Urinary bladder (tissue), 4 donors: ENCODE measurements around the gene LDHB. TPM values are rescaled to one million over a fixed set of nuclear protein-coding genes. Genes with fewer than 3 reads are reported as not detected.

Experiments
- DNase-seq: peaks from one replicate; pipeline ENCODE4 v3.0.0-alpha.2; 2015; ENCODE audit errors: extremely low spot score
- H3K27ac ChIP-seq: one replicate; pipeline ENCODE4 v1.5.1; 2013; ENCODE audit warnings: low read depth, mild to moderate bottlenecking, moderate library complexity
- H3K36me3 ChIP-seq: one replicate; pipeline ENCODE4 v1.6.1; 2013; ENCODE audit warnings: mild to moderate bottlenecking, moderate library complexity; ENCODE audit not compliant: insufficient read depth
- H3K4me1 ChIP-seq: one replicate; pipeline ENCODE4 v1.6.1; 2013; ENCODE audit warnings: mild to moderate bottlenecking, moderate library complexity; ENCODE audit not compliant: insufficient read depth
- H3K4me3 ChIP-seq: one replicate; pipeline ENCODE4 v1.5.1; 2013; ENCODE audit warnings: low read depth, low read length
- WGBS: extraction: QIAGEN DNeasy Blood & Tissue Kit; methylation state at CpG from one replicate; pipeline ENCODE4 v1.1.7; 2013; 5-methylcytosine and 5-hydroxymethylcytosine counted together
- polyA plus RNA-seq: library from polyadenylated mRNA; stranded (reverse); fragments of 200-250 nt; gene quantifications from one replicate; pipeline ENCODE4 v1.2.3, GENCODE V29; 2013
- total RNA-seq: library from RNA; depleted of rRNA; stranded (reverse); fragments of >200 nt; gene quantifications from one replicate; pipeline ENCODE4 v1.2.3, GENCODE V29; 2014
- donor health status: healthy with polysubstance abuse.
- donor health status: healthy.

LDHB gene
- total RNA-seq (356 TPM), polyA plus RNA-seq (465 TPM)

DNA sequence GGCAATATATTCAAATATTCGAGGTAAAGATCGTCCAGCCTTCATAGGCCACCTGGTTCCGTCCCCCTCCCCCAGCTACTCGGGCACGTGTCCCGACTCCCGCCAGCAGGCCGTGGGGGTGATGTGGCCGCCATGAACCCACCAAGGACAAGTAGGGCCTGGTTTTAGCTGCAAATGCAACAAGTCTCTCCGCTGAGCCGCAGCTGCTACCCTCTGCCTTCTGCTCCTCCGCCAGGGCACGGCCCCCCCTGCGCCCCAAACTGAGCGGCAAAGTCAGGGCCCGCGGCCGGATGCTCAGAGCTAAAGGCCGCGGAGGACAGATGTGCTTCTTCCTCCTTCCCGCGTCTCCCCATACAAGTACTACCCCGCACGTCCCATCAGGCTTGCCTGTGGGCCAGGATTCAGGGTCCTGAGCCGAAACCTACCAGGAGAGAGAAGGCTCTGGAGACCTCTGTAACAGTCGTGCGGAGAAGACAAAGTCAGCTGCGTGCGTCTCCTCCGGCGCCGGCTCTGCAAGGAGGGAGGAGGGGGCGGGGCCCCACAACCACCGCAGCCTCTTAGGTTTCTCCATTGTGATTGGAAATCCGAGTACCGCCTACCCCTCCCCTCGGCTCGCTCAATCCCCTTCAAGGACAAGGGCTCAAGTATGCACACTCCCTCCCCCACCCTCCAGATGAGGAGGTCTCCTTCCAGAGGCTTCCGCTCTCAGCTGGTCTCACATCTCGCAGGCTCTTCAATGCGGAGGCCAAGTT lies at the start of gene LDHB:
TSS of gene LDHB (minus strand) at position 517 of the 752 bp plus-strand sequence. CDS start 3,171 bp downstream, outside the sequence.
- Histone ChIP-seq H3K36me3 (no peaks in the 10 kb centered on the region), H3K4me1 (no peaks in the 10 kb centered on the region), H3K27ac (peak within 1 kb of the TSS; percentile 76), H3K4me3 (peak within 1 kb of the TSS; percentile 63)
- DNase-seq = peak; percentile 93
- WGBS = under 1% methylated on average over 41 of the region's 41 CpGs

DNA sequence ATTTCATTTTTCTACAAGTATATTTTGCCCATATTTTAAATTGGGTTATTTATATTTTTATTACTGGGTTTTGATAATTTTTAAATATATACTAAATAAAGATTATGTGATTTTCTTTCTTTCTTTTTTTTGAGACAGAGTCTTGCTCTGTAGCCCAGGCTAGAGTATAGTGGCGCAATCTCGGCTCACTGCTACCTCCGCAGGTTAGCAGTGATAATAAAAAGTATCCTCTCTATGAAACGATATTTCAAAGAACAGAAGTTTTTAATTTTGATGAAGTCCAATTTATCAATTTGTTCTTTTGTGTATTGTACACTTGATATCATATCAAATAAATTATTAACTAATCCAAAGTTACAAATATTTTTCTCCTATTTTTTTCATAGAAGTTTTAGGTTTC lies 47.2 kb upstream of the LDHB start:
- DNase-seq = no peak
- 94% methylated on average over 4 of the region's 4 CpGs for WGBS
- no peak overlapping the region for H3K27ac ChIP-seq
- no peaks in the 10 kb centered on the region for H3K36me3 ChIP-seq
- no peaks in the 10 kb centered on the region for H3K4me1 ChIP-seq
- H3K4me3 ChIP-seq = no peak overlapping the region

DNA sequence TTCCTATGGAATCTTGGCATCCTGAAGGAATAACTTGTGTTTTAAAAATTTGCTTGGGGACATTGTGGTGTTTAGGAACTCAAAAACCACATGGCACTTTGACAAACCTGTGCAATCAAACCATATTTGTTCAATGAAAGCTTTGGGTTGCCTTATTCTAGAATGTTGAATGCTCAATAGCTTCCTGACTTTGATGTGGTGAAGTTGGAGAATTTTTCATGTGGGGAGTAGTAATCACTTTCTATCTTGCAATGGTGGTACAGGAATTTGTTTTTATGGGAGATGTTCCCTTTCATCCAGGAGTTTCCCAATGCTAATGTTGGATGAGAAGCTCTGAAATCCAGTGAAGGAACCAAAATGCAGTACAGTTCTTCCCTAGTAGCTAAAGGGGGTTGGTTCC lies 42.2 kb upstream of the LDHB start:
- Histone ChIP-seq H3K4me3 (no peak overlapping the region), H3K36me3 (no peaks in the 10 kb centered on the region), H3K27ac (no peak overlapping the region), H3K4me1 (no peaks in the 10 kb centered on the region)
- DNase-seq = no peak

DNA sequence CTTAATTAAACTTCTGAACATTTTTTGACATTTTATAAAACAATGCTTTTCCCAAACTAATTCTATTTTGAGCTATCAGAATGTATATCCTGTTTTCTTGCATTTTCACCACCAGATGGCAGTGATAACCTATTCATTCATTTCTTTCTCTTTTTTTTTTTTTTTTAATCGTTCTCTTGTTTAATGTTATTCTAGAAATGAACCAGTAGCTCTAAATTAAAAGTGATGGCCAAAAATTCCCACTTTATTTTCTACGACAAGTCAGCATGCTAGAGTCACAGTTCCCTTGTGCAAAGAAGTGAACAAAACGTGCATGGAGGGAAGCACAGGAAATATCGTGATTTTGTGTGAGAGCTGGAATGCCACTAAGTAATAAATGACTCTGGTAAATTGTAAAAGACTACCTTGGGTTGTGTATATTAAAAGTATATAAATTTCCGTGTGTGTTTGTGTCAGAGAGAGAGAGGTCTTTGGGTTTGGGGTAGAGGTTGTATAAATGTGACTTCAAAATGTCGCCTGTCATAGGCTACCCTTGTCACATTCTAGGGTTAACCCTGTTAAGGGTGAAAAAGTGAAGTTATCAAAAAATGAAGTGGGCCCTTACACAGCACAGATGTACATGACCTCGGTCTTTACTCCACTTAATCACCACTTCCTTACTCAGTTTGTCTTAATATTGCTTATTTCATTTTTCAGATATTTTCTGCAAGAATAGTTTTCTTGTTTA lies 40.4 kb upstream of the LDHB start:
- DNase-seq = no peak
- Histone ChIP-seq H3K36me3 (no peaks in the 10 kb centered on the region), H3K27ac (no peak overlapping the region), H3K4me1 (no peaks in the 10 kb centered on the region), H3K4me3 (no peak overlapping the region)
- 17% methylated on average over 7 of the region's 7 CpGs for WGBS

DNA sequence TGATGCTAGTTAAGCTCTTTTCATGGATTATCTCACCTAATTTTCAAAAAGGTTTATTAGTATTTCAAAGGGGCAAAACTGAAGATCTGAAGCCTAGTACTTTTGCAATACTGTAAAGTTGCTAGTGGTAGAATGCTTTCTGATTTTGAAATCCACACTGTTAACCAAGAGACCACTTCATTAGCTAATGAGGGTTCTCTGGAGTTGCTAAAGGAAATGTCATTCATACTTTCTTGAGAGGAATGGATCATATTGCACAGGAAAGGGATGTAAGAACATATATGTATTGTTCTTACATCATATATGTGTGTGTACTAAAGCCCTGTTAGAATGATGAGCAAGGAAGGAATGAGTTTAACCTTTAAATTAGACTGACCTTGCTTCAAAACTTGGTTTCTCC lies 39.0 kb upstream of the LDHB start:
- no peaks in the 10 kb centered on the region for H3K36me3 ChIP-seq
- DNase-seq = no peak
- no peak overlapping the region for H3K4me3 ChIP-seq
- H3K27ac ChIP-seq = no peak overlapping the region
- no peaks in the 10 kb centered on the region for H3K4me1 ChIP-seq

DNA sequence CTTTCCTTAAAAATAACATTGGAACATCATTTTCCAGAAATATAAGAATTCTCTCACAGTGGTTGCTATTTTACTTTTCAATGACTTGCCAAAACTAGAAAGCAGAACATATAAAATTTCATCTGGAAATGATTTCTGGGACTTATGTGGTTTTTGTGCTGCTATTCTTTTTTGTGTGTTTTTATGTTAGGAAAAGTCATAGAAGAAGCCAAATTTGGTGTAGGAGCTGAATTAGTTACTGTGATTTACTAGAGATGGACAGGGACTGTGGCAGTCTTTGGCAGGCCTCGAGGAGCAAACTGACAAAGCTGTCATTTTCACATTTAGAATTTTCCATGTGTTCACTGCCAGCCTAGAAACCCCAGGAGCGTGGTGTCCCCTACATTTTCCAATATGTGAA lies 38.3 kb upstream of the LDHB start:
- Histone ChIP-seq H3K27ac (no peak overlapping the region), H3K4me3 (no peak overlapping the region), H3K4me1 (no peaks in the 10 kb centered on the region), H3K36me3 (no peaks in the 10 kb centered on the region)
- DNase-seq = no peak
- WGBS = 62% methylated on average over 2 of the region's 2 CpGs

DNA sequence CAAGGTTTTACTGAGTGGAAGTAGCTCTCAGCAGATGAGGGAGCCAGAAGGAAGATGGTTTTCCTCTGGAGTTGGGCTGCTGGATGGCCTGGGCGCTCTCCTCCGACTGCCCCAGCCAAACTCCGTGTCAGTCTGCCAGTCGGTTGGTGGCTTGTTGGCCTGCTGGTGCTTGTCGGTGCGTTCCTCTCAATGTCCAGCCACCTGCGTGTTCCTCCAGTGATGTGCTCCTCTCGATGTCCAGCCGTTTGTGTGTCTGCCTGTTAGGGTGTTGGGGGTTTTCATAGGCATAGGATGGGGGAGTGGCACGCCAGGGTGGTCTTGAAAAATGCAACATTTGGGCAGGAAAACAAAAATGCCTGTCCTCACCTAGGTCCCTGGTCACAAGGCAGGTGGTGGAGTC lies 37.0 kb upstream of the LDHB start:
- Histone ChIP-seq H3K4me3 (no peak overlapping the region), H3K27ac (no peak overlapping the region), H3K4me1 (no peaks in the 10 kb centered on the region), H3K36me3 (no peaks in the 10 kb centered on the region)
- DNase-seq = no peak
- 94% methylated on average over 10 of the region's 10 CpGs for WGBS

DNA sequence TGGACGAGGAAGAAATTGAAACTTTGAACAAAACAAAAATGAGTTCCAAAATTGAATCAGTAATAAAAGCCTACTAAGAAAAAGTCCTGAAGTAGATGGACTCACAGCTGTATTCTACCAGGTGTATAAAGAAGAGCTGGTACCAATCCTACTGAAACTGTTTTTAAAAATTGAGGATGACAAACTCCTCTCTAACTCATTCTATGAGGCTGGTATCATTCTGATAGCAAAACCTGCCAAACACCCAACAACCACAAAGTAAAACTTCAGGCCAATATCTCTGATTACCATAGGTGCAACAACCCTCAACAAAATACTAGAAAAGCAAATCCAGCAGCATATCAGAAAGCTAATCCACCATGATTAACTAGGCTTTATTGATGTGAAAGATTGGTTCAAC lies 33.9 kb upstream of the LDHB start:
- Histone ChIP-seq H3K27ac (no peak overlapping the region), H3K36me3 (no peaks in the 10 kb centered on the region), H3K4me3 (no peak overlapping the region), H3K4me1 (no peaks in the 10 kb centered on the region)
- no peak for DNase-seq
- WGBS = 80% methylated on average over 1 of the region's 1 CpG

DNA sequence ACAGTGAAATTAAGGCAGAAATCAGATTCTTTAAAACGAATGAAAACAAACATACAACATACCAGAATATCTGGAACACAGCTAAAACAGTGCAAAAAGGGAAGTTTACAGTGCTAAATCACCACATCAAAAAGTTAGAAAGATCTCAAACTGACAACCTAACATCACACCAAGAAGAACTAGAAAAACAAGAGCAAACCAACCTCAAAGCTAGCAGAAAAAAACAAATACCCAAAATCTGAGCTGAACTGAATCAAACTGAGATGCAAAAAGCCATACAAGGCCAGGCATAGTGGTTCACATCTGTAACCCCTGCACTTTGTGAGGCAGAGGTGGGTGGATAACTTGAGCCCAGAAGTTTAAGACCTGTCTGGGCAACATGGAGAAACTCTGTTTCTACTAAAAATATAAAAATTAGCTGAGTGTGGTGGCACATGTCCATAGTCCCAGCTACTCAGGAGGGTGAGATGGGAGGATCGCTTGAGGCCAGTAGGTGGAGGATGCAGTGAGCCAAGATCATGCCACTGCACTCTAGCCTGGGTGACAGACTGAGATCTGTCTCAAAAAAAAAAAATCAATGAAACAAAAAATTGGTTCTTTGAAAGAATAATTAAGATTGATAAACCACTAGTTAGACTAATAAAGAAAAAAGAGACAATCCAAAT lies 33.2 kb upstream of the LDHB start:
- Histone ChIP-seq H3K27ac (no peak overlapping the region), H3K4me1 (no peaks in the 10 kb centered on the region), H3K4me3 (no peak overlapping the region), H3K36me3 (no peaks in the 10 kb centered on the region)
- 82% methylated on average over 2 of the region's 2 CpGs for WGBS
- no peak for DNase-seq

DNA sequence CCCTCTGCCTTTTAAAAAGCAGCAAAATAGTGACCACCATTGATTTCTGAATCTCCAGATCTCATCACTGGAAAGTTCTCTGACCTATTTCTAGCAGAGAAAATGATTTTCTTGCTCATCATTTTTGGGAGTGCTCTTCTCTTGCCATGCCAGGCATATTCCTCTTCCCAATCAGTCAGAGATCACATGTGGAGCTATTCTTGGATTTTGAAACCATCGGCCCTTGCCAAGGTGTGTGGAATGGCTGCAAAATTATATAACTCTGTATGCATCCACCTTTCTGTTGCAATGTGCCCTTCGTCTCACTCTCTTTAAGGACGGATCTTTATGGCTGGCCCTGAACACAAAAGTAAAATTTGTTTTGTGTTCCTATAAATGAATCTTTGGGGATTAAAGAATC lies 25.5 kb upstream of the LDHB start:
- 81% methylated on average over 3 of the region's 3 CpGs for WGBS
- no peak overlapping the region for H3K4me3 ChIP-seq
- no peaks in the 10 kb centered on the region for H3K4me1 ChIP-seq
- no peak overlapping the region for H3K27ac ChIP-seq
- H3K36me3 ChIP-seq = no peaks in the 10 kb centered on the region
- no peak for DNase-seq

DNA sequence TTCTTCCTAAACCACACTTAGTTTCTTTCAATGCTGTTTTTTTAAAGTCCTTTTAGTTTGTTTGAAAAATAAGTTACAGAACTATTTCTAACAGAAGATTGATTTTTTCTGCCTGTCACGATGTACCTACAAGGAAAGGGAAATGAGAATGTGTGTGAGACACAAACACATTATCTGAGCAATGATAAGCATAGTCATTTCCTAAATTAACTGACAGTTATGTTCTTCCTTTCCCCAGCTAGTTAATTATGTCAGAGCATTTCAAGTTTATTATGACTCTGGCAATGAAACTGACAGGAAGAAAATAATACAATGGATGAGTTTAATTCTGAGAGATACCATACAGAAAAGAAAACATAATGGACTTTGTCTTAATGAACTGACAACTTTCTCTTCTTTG lies 21.3 kb upstream of the LDHB start:
- WGBS = 40% methylated on average over 1 of the region's 1 CpG
- Histone ChIP-seq H3K36me3 (no peaks in the 10 kb centered on the region), H3K4me3 (no peak overlapping the region), H3K4me1 (no peaks in the 10 kb centered on the region), H3K27ac (no peak overlapping the region)
- DNase-seq = no peak

DNA sequence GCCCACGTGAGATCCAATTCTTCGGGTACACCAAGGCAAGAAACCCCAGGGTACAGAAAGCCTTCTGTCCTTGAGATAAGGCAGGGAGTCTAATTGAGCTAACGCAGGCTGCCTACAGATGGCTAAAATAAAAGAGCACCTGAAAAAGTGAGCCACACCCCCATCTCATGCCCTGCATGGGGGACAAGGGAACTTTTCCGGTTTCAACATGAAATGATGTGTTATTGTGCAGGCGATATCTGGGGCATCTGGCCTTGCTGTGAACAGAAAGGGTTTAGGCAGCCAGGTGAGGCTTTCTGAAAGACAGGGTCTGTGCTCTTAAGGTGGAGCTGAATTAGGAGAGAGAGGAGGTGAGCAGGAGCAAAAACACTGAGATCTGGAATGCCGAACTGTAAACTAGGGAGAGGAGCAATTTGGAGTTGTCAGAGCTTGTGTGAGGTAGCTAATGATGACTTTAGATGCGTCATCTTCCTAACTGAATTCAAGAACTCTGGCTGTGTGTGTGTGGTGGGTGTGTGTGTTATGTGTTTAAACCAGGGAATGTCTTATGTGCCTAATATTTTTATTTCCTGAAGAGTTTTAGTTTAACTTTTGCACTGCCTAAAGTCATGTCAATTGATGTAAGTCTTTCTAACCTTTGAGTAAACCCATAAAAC lies 20.1 kb upstream of the LDHB start:
- Histone ChIP-seq H3K36me3 (no peaks in the 10 kb centered on the region), H3K4me3 (no peak overlapping the region), H3K4me1 (no peaks in the 10 kb centered on the region), H3K27ac (no peak overlapping the region)
- DNase-seq = no peak
- WGBS = 80% methylated on average over 7 of the region's 7 CpGs

DNA sequence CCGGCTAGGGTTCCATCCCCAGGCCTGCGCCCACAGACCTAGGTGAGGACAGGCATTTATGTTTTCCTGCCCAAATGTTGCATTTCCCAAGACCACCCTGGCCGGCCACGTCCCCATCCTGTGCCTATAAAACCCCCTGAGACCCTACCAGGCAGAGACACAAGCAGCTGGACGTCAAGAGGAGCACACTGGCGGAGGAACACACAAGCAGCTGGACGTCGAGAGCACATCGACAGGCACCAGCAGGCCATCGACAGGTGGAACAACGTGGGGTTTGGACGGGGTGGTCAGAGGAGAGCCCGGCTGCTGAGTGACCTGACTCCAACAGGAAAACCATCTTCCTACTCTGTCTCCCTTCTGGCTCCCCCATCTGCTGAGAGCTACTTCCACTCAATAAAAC lies 19.6 kb upstream of the LDHB start:
- Histone ChIP-seq H3K36me3 (no peaks in the 10 kb centered on the region), H3K27ac (no peak overlapping the region), H3K4me3 (no peak overlapping the region), H3K4me1 (no peaks in the 10 kb centered on the region)
- 82% methylated on average over 13 of the region's 13 CpGs for WGBS
- DNase-seq = no peak

DNA sequence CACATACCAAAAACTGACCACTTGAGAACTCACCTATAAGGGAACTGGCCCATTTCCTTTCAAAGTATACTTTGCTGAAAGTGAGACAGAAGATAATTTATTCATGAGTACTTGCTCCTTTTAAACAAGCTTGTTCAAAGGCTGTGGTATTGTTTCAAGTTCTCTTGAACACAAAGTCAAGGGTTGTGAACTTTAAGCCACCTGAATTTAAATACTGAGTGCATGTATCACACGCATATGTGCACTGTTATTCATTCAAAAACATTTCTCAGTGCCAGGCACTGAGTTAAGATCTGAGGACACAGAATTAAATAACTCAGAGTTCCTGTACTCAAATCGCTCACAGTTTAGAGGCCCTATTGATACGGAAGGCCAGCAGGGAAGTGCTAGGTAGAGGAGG lies 19.1 kb upstream of the LDHB start:
- no peak for DNase-seq
- Histone ChIP-seq H3K4me1 (no peaks in the 10 kb centered on the region), H3K4me3 (no peak overlapping the region), H3K27ac (no peak overlapping the region), H3K36me3 (no peaks in the 10 kb centered on the region)
- WGBS = 84% methylated on average over 3 of the region's 3 CpGs
